ENCODE results near the gene BST1.

Gene BST1, protein sequence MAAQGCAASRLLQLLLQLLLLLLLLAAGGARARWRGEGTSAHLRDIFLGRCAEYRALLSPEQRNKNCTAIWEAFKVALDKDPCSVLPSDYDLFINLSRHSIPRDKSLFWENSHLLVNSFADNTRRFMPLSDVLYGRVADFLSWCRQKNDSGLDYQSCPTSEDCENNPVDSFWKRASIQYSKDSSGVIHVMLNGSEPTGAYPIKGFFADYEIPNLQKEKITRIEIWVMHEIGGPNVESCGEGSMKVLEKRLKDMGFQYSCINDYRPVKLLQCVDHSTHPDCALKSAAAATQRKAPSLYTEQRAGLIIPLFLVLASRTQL

GRCh38 chr4:15702941-15703403 lies at the start of gene BST1:
Gene BST1, plus strand, starts transcription at chr4:15703065. Its CDS starts 80 bp downstream, at chr4:15703145.
- no peak for DNase-seq (ENCODE audit: low read depth)
- H3K4me3 ChIP-seq (ENCODE audit: low read length) = peak within 1 kb of the TSS; percentile 48
- TF ChIP-seq CTCF (conservative IDR thresholded peaks at IDR 0.05; ENCODE audit: low read depth, low read length) = no peak

DNA sequence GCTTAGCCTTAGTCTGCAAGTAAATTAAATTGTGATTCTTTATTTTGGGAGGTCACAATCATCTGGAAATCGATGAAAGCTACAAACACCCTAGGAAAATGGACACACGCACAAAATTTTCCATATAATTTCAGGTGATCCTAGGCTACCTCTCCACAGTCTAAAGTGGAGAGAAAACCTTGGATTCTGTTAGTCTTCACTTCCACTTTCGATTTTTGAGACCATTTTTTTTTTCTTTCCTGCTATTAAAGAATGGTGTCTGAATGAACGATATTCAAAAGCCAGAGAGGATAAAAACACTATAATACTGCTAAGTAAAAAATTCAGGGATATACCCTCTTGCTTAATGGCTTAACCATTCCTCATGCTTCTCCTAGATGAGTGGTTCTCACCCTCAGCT lies 49.4 kb upstream of the BST1 start:
- TF ChIP-seq CTCF (conservative IDR thresholded peaks at IDR 0.05; ENCODE audit: low read depth, low read length) = no peak

GRCh38 chr4:15653864-15654592 lies 48.8 kb upstream of the BST1 start:
- no peak for TF ChIP-seq CTCF (conservative IDR thresholded peaks at IDR 0.05; ENCODE audit: low read depth, low read length)
- H3K4me3 ChIP-seq (ENCODE audit: low read length) = peak overlapping the region; percentile 75
- DNase-seq (ENCODE audit: low read depth) = no peak

More for the DNA sequence above, 49.4 kb upstream of the BST1 start:
- H3K4me3 ChIP-seq (ENCODE audit: low read length) = peak overlapping the region; percentile 75
- no peak for DNase-seq (ENCODE audit: low read depth)

GRCh38 chr4:15654593-15655222 lies 48.2 kb upstream of the BST1 start:
- TF ChIP-seq CTCF (conservative IDR thresholded peaks at IDR 0.05; ENCODE audit: low read depth, low read length) = no peak
- DNase-seq (ENCODE audit: low read depth) = no peak
- H3K4me3 ChIP-seq (ENCODE audit: low read length) = peak overlapping the region; percentile 75

DNA sequence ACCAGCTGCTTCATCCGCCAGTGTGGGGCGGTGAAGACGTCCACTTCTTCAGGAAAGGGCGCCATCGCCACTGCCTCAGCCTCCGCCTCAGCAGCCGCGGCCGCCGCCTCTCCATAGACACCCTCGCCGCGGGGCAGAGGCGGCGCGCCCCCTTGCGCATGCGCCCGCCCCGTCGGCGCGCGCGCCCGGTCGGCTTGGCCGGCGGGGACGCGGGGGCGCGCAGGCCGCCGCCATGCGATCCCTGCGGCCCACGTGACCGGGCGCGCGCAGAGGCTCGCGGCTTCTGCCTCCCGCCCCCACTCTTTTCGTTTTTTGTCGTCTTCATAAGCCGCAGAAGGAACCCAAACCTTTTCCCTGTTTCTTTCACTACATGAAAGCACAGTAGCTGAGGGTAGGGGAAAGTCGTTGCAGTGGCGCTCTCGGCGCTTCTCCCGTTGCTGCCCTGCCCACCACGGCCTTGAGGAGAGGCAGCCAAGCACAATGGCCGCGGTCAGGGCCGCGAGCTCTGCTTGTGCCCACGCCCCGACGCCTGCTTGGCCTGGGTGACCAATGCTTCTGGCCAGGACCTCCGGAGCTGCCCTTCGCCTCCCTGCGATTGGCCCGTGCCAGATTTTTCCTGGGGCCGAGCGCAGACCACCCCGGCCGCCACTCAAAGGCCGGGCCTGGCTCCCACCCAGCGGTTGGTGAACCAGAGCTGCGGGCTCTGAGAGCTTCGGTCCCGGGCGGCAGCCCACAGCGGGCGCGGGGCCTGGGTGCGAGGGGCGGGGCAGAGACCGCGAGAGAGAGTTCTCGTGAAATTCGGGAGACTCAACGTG lies 47.4 kb upstream of the BST1 start, which contains the start of gene FBXL5:
Gene FBXL5 (minus strand): TSS at position 135 of the 815 bp plus-strand sequence. CDS start 70 bp downstream, at position 65.
- H3K4me3 ChIP-seq (ENCODE audit: low read length) = peak within 1 kb of the TSS; percentile 75
- DNase-seq (ENCODE audit: low read depth) = peak; percentile 48
- TF ChIP-seq CTCF (conservative IDR thresholded peaks at IDR 0.05; ENCODE audit: low read depth, low read length) = no peak

DNA sequence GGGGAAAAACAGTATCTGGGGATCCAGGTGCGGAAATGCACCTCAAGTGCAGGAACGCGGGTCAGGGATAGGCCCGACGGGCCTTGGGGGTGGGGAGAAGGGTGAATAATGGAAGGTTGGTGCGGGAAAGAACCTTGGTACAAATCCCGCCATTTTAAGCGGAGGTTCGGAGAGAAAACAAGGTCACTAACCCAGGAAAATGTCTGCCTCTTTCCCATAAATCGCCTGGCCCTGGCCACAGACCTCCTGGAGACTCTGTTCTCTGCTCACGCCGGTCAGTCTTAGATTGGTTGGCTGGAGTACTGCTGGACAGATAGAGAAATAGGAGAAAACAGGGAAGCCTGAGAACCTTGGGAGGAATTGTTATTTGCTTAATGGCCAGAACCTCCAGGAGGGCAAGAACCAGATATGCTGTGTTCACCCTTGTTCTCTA lies 46.8 kb upstream of the BST1 start:
- TF ChIP-seq CTCF (conservative IDR thresholded peaks at IDR 0.05; ENCODE audit: low read depth, low read length) = no peak
- peak overlapping the region; percentile 50 for H3K4me3 ChIP-seq (ENCODE audit: low read length)
- no peak for DNase-seq (ENCODE audit: low read depth)
